ENCODE data around the gene HES3.
"Not testable (repeated sequence)": the region's sequence is repeated elsewhere in the genome, so short reads cannot be mapped to it uniquely, and the experiment has no call there.

The HES3 gene

DNA sequence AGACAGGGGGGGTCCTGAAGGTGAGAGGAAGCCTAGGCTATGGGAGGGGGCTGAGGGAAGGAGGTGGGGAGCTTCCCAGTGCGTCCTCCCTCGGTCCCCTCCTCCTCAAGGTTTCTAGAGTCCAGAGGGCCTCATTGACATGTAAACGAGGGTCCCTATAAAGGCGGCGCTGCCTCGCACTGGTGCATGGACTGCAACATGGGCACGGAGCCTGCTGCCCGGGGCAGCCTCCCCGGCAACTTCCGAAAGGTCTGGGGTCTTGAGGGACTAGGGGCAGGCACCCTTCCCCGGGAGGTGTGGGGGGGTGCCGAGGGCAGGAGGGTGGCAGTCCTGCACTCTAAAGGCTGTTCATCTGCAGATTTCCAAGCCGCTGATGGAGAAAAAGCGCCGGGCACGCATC is at the start of gene HES3:
Gene HES3, plus strand, starts transcription at position 187 of the 400 bp plus-strand sequence. Its CDS starts 187 bp downstream, at position 374.
- no peak for DNase-seq

- DNase-seq, result no peak
Measured at GRCh38 chr1:6197746-6198427, 46.1 kb upstream of the HES3 start.

- no peak for DNase-seq
Measured at GRCh38 chr1:6198646-6199297, 45.2 kb upstream of the HES3 start.

GRCh38 chr1:6199298-6200187 is 44.4 kb upstream of the HES3 start, which contains the start of gene RPL22:
RPL22 (minus strand) TSS chr1:6199595; CDS start chr1:6199573, 22 bp downstream.
- peak; percentile 94 for DNase-seq

DNA sequence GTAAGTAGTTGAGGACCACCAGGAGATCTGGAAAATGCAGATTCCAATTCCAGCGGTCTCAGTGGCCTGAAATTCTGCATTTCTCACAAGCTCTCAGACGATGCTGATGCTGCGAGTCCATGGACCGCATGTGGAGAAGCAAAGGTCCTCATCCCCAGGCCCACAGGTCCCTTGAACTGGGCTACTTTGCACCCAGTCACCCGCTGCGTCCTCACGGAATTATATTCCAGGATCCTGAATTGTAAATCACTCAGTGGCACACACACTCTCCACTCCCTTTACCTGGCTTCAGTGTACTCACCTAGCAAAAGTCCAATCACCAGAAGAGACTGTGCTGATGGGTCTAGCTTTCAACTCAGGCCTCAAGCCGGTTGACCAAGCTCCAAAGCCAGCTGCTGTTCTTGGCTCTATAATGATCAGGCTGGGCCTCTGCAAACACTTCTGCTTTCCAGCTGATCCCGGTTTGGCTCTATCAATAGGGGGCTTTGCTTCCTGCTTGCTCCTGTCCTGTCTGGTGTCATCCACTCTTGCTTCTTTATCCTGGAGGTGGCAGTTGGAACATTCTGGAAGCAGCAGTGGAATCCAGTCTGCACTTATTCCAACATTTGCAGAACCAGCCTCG is 43.7 kb upstream of the HES3 start:
- DNase-seq, result no peak

DNA sequence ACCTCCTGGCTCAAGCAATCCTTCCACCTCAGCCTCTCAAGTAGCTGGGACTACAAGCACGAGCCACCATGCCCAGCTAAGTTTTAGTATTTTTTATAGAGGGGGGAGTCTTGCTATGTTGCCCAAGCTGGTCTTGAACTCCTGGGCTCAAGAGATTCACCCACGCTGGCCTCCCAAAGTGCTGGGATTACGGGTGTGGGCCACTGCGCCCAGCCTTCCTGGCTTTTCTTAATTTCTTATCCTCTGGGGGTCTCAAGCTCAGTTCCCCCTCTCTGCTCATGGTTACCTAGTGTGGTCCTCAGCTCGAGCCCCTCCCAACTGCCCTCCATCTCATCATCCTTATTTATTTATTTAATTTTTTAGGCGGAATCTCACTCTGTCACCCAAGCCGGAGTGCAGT is 41.7 kb upstream of the HES3 start:
- no peak for DNase-seq

DNA sequence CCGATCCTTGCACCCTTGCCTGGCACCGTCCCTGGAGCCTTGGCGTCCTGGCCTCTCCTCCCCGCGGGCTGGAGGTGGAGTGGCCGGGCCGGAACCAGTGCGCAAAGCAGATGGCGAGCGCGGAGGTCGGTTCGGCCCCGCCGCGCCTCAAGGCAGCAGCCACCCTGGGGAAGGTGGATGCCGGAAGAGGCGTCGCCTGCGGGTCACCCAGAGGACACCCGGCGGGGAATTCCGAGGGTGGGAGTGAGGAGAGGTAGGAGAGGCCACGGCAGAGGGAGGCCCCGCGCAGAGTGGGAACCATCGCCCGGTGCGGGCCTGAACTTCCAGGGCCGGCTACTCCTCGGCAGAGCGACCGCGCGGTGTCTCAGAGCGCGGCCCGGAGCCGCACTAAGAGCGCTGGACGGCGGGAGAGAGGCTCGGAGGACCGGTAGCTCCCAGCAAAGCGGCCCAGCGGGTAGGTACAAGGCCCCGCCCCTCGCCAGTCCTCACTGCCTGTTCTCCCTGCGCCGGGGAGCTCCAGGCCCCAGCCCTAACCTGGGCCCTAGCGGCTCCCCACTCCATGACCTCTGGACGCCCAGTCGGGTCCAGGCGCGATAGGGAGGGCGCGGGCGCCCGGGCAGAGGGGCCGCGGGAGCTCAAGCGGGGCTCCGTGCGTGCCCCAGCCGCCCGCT is 38.0 kb upstream of the HES3 start, which contains the start of gene RNF207:
Gene RNF207, plus strand, starts transcription at position 271 of the 671 bp plus-strand sequence. CDS start 417 bp downstream, outside the sequence.
- no peak for DNase-seq

DNA sequence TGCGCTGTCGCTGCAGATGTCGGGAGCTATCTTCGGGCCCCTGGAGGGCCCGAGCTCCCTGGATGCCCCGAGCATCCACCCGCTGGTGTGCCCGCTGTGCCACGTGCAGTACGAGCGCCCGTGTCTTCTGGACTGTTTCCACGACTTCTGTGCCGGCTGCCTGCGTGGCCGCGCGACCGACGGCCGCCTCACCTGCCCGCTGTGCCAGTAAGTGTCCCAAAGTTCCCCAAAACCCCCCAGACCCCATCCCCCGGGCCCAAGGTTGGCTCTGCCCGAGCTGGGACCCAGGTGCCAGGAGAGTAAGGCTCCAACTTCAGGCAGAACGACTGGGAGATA is 37.5 kb upstream of the HES3 start:
- DNase-seq, result no peak

DNA sequence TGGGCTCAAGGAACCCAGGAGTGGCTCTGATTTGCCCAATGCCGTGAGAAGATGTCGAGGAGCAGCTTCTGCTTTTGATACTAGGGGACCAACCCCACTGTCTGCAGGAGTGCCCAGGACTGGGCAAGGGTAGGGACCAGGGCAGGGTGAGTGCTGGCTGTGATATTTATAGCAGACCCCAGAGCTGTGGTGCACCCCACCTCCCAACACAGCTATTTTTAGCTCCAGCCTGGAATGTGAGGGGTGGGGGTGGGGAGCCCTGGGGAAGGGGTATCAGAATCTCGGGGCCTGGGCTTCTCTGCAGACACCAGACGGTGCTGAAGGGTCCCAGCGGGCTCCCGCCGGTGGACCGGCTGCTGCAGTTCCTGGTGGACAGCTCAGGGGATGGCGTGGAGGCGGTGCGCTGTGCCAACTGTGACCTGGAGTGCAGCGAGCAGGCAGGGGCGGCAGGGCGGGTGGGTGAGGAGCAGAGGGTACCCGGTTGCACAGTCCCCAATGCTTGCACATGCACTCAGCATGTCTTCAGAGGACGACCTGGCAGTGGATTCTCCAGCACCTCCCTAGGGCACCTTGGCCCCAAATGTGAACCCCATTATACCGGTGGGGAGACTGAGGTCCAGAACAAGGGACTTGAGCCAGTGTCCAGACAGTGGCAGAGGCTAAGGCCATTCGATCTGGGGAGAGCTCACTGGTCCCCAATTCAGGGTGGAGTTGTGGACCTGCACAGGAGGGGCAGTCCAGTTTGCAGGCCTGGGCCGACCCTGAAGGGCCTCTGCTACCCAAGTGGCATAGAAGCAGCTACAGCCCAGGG is 36.7 kb upstream of the HES3 start:
- DNase-seq, result no peak

DNA sequence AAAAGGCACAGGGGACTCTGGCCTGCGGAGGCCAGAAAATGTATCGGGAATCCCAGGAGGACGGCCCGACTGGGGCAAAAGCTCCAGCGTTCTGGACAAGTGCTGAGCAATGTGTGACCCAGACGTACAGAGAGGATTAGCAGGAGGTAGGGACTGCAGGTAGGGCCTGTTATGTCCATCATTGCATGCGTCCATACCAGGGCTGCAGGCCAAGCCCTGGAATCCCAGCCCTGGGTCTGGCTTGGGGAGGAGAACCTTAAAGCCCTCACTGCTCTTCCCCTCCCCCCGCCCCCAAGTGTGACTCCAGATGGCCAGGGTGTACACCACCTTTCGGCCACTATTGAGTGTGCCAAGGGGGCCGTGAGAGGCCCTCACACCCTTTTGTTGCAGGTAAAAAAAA is 36.1 kb upstream of the HES3 start:
- DNase-seq, result no peak

DNA sequence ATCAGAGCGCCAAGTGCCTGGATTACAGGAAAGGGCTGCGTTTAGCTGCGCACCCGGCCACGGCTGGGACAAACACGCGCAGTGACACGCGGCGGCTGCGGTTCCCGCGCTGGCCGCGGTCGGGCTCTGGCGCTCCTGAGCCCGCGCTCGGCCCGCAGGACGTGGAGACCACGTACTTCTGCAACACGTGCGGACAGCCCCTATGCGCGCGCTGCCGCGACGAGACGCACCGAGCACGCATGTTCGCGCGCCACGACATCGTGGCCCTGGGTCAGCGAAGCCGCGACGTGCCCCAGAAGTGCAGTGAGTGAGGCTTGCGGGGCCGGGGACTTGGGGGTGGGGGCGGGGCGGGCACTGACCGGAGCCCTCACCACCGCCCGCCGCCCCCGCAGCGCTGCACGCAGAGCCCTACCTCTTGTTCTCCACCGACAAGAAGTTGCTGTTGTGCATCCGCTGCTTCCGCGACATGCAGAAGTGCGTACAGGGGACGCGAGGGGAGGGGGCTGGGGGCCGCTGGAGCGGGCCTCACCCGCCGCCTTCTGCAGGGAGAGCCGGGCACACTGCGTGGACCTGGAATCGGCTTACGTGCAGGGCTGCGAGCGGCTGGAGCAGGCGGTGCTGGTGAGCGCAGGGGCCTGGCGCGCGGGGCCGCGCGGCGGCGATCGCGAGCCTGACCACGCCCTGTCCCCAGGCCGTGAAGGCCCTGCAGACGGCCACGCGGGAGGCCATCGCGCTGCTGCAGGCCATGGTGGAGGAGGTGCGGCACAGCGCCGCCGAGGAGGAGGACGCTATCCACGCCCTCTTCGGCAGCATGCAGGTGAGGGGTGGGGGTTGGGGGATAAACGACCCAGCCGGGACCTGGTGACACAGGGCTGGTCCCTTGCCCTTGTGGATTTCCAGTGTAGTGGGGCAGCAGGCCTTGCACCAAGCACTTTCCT is 35.0 kb upstream of the HES3 start:
- no peak for DNase-seq

GRCh38 chr1:6209661-6210580 is 34.1 kb upstream of the HES3 start:
- DNase-seq, result no peak

- no peak for DNase-seq
Measured at GRCh38 chr1:6210591-6211355, 33.2 kb upstream of the HES3 start.

DNA sequence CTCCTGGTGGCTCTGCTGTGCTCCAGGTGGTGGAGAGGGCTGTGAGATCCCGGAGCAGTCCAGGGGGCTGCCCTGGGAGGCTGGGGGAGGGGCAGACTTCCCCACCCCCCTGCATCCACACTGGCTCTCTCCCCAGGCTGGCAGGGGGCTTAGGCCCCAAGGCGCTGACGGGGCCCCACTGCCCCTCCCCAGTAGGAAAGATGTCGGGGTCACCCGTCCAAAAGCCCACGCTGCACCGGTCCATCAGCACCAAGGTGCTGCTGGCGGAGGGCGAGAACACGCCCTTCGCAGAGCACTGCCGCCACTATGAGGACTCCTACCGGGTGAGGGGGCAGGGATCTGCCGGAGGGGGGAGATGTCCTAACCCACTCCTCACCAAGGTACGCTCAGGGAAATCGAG is 32.2 kb upstream of the HES3 start:
- DNase-seq, result no peak

DNA sequence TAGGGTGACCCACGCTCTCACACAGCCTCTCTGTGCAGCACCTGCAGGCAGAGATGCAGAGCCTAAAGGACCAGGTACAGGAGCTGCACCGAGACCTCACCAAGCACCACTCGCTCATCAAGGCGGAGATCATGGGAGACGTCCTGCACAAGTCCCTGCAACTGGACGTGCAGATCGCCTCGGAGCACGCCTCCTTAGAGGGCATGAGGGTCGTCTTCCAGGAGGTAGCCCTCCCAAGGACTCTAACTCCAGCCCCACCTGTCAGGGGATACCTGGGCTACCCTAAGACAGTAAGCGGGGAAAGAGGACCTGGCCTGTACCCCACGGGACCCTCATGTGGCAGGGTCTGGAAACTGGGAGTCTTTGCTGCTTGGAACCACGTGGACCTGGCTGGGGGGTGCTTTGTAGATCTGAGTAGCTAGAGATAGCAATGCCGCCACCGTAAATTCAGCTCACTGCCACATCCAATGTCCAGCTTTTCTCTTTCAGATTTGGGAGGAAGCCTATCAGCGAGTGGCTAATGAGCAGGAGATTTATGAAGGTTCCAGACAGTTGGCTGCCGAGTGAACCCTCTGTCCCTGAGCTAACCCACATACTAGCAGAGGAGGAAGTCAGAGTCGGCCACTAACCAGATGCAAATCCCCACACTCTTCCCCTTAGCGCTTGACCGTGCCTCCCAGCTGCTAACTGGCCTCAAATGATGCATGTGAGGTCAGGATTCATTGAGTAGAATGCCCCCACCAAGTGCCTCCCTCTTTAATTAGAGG is 31.6 kb upstream of the HES3 start:
- DNase-seq, result peak; percentile 27

DNA sequence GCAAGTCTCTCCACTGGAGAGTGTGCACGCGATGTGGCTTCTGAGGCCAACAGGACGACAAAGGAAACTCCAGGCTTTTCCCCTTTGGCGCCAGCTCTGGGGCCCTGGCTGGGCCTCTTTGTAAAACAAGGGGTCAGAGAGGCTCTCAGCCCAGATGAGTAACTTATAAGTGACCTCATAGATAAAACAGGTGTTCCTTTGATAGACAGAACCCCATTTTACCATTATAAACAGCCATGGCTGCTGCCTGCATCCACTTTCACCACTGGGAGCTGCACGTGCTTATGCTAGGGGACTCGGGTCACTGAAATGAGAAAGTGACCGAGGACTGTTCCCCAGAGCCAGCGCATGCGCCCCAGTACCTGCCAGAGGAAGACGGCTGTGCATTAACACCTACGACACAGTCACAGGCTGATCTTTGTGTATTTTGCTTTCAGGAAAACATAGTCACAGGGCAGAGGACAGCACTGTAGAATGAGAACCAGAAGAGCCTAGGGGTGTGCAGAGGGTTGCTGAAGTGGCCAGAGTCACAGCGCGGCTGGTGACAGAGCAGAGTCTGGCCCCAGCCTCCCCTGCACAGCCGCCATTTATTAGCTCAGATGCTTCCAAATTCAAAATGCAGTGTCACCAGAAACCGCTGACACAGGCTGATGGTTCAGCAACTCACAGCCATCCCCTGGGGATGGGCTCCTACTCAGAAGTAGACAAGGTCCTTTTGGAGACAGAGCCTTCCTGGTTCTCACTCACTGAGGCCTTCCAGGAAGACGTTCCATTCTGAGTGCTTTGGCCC is 25.4 kb upstream of the HES3 start:
- no peak for DNase-seq

DNA sequence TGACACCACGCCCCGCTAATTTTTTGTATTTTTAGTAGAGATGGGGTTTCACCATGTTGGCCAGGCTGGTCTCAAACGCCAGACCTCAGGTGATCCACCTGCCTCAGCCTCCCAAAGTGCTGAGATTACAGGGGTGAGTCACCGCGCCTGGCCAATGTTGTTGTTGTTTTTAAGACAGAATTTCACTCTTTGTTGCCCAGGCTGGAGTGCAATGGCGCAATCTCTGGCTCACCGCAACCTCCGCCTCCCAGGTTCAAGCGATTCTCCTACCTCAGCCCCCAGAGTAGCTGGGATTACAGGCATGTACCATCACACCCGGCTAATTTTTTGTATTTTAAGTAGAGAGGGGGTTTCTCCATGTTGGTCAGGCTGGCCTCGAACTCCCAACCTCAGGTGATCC is 24.3 kb upstream of the HES3 start:
- not testable (repeated sequence) for DNase-seq

All from KG1 (cell line).